Neural crest cell (in vitro differentiated cells): ENCODE measurements around the gene BRIP1. TPM values are rescaled to one million over a fixed set of nuclear protein-coding genes. Genes with fewer than 3 reads are reported as not detected.

ENCODE experiments used
- DNase-seq: peaks from one replicate; pipeline ENCODE4 v3.0.0; 2021; ENCODE audit warnings: low read depth, mixed read lengths, low spot score
- H3K27ac Mint-ChIP-seq: one replicate; pipeline ENCODE4 v1.8.0; 2021; ENCODE audit warnings: mild to moderate bottlenecking, mixed read lengths; ENCODE audit not compliant: unreplicated experiment
- H3K27me3 Mint-ChIP-seq: 2 replicates; pipeline ENCODE4 v1.8.0; 2021; ENCODE audit warnings: low read depth, mild to moderate bottlenecking, mixed read lengths
- H3K36me3 Mint-ChIP-seq: 2 replicates; pipeline ENCODE4 v1.8.0; 2021; ENCODE audit warnings: low read depth, mild to moderate bottlenecking, mixed read lengths
- H3K4me1 Mint-ChIP-seq: 2 replicates; pipeline ENCODE4 v1.8.0; 2021; ENCODE audit warnings: mixed read lengths
- H3K4me3 Mint-ChIP-seq: one replicate; pipeline ENCODE4 v1.8.0; 2021; ENCODE audit warnings: mild to moderate bottlenecking, mixed read lengths
- H3K9me3 Mint-ChIP-seq: 2 replicates; pipeline ENCODE4 v1.8.0; 2021; ENCODE audit warnings: mixed read lengths
- CTCF ChIP-seq: fragments of 200-600 bp; sonication (generic); conservative IDR thresholded peaks from 2 replicates; pipeline ENCODE4 v1.5.0; 2021; ENCODE audit warnings: antibody characterized with exemption, mild to moderate bottlenecking
- total RNA-seq: library from RNA; stranded (reverse); gene quantifications from 2 replicates; pipeline ENCODE4 v1.2.1, GENCODE V29; 2021

The BRIP1 gene
- total RNA-seq, 1 donor from 2014 or later: 31.4 TPM

DNA sequence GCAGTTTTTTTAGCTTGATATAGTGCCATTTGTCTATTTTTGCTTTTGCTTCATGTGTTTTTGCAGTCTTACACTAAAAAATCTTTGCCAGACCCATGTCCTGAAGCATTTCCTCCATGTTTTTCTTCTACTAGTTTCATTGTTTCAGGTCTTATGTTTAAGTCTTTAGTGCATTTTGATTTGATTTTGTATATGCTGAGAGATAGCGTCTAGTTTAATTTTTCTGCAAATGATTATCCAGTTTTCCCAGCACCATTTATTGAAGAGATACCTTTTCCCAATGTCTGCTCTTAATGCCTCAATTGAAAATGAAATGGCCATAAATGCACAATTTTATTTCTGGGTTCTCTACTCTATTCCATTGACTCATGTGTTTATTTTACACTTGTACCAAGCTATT, 231.5 kb downstream of the BRIP1 start:
- DNase-seq: no peak
- Mint-ChIP-seq H3K36me3 (no peaks in the 10 kb centered on the region), H3K27me3 (peaks cover 3% of the 10 kb centered on the region), H3K9me3 (peaks cover 7% of the 10 kb centered on the region), H3K27ac (no peak overlapping the region), H3K4me3 (no peak overlapping the region), H3K4me1 (no peaks in the 10 kb centered on the region)
- TF ChIP-seq CTCF: no peak

Other genes starting within 250 kb of the BRIP1 start
- 25.4 and 25.9 TPM in 2 replicates for gene INTS2, start 64.5 kb upstream of the BRIP1 start, total RNA-seq
- gene MED13, start 201.8 kb upstream of the BRIP1 start, total RNA-seq: 54.5 and 54.8 TPM in 2 replicates